Myocyte (in vitro differentiated cells): Measurements from ENCODE around the gene CLEC18C. TPM values are rescaled to one million over a fixed set of nuclear protein-coding genes. Genes with fewer than 3 reads are reported as not detected.
"Not testable (repeated sequence)": the region's sequence is repeated elsewhere in the genome, so short reads cannot be mapped to it uniquely, and the experiment has no call there.

Experiments used
- DNase-seq: peaks from one replicate; pipeline ENCODE4 v3.0.0-alpha.2; 2012; ENCODE audit warnings: low read depth
- total RNA-seq: library from RNA; depleted of rRNA; stranded (reverse); fragments of >200 nt; gene quantifications from 2 replicates; pipeline ENCODE4 v1.2.3, GENCODE V29; 2014

Gene CLEC18C
- total RNA-seq, 1 donor from 2014 or later = 0.43 TPM

GRCh38 chr16:70159355-70160348 is 13.9 kb upstream of the CLEC18C start:
- peak; percentile 87 for DNase-seq

- DNase-seq = no peak
Observed at GRCh38 chr16:70160388-70160787, 13.2 kb upstream of the CLEC18C start.

- DNase-seq = no peak
Observed at GRCh38 chr16:70160821-70161220, 12.8 kb upstream of the CLEC18C start.

- DNase-seq = no peak
Observed at GRCh38 chr16:70161350-70161749, 12.2 kb upstream of the CLEC18C start.

GRCh38 chr16:70162041-70162451 is 11.5 kb upstream of the CLEC18C start:
- DNase-seq = no peak

GRCh38 chr16:70163596-70163995 is 10.0 kb upstream of the CLEC18C start:
- no peak for DNase-seq

GRCh38 chr16:70166688-70167087 is 6.9 kb upstream of the CLEC18C start:
- DNase-seq = not testable (repeated sequence)

- not testable (repeated sequence) for DNase-seq
Observed at GRCh38 chr16:70173916-70174315, 329 bp downstream of the CLEC18C start.

- DNase-seq = not testable (repeated sequence)
Observed at GRCh38 chr16:70174387-70174932, 873 bp downstream of the CLEC18C start.

GRCh38 chr16:70187858-70188607 is 14.4 kb downstream of the CLEC18C start:
- DNase-seq = not testable (repeated sequence)

- DNase-seq = not testable (repeated sequence)
Observed at GRCh38 chr16:70188608-70188915, 15.0 kb downstream of the CLEC18C start.

- not testable (repeated sequence) for DNase-seq
Observed at GRCh38 chr16:70190574-70190973, 17.0 kb downstream of the CLEC18C start.

GRCh38 chr16:70196683-70197300 is 23.2 kb downstream of the CLEC18C start:
- DNase-seq = not testable (repeated sequence)

GRCh38 chr16:70197611-70198010 is 24.0 kb downstream of the CLEC18C start:
- DNase-seq = not testable (repeated sequence)

- DNase-seq = not testable (repeated sequence)
Observed at GRCh38 chr16:70198230-70198629, 24.6 kb downstream of the CLEC18C start.

- not testable (repeated sequence) for DNase-seq
Observed at GRCh38 chr16:70198666-70199065, 25.1 kb downstream of the CLEC18C start.

- not testable (repeated sequence) for DNase-seq
Observed at GRCh38 chr16:70199170-70199569, 25.6 kb downstream of the CLEC18C start.

GRCh38 chr16:70200063-70200462 is 26.5 kb downstream of the CLEC18C start:
- DNase-seq = not testable (repeated sequence)

- DNase-seq = not testable (repeated sequence)
Observed at GRCh38 chr16:70203508-70203907, 29.9 kb downstream of the CLEC18C start.

- DNase-seq = not testable (repeated sequence)
Observed at GRCh38 chr16:70204010-70204409, 30.4 kb downstream of the CLEC18C start.
